ENCODE measurements around the gene PIANP. TPM values are rescaled to one million over a fixed set of nuclear protein-coding genes. Genes with fewer than 3 reads are reported as not detected.
A peak's percentile ranks its signal among the peaks of the same experiment; 100 is the strongest.

PIANP gene
- total and polyA plus RNA-seq, 5 donors from 2014 or later: 0.13 TPM; not detected in 4

DNA sequence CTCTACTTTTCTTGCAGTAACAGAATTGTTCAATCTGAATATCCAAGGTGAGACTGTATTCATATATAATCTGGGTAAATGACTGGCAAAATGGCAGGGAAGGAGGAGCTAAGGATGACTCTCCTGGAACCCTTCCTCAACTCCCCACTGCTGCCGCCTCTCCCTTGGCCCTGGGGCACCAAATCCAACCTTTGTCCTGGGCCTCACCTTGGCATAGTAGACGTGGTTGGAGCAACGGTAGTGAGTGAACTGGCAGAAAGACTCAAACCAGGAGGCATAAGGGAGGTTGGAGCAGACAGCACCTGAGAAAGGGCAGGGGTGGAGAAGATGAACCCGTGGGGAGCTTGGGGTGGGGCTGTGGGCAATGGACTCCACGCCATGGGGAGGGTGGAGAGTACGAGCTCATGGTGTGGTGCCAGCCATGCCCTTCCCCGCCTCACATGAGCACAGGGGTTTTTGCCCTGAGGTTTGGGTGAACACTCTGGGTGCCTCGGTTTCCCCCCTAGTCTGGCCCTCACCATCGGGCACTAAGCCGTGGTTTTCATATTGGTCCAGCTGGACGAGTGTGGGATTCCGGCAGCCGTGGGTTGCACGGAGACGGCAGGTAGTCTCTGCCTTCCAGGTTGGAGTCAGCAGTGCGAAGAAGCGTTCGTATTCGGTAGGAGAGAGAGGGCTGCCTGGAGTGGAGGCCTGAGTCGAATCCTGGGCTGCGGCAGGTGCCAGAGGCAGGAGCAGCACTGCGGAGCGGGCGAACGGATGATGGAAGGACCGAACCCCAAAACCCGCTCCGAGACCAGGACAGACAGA, 54.1 kb downstream of the PIANP start:
- Mint-ChIP-seq H3K36me3 (peaks cover 35% of the 10 kb centered on the region), H3K4me1 (peaks cover 0 to 17% (median 4%) of the 10 kb centered on the region in 4 donors), H3K27ac (peak overlapping the region in 1 of 3 donors; percentile 8)

DNA sequence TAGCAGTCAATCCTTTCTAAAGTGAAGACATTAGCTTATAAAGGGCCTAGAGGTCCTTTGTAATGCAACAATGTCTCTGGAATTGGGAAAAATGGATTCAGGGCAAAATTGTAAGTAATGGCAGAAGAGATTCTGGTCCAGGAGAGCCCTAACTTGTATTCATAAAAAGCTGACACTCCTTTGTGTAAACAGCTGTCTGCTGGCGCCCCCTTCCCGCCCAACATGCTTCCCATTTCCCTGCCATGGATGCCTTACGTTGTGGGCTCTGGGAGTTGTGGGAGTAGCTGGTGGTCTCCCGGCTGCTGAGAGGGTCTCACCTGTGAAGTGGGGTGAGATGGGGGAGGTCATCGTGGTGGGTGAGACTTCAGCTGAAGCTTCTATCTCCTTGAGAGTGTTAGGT, 55.7 kb downstream of the PIANP start:
- Histone ChIP-seq H3K4me1 (ENCODE audit: control insufficient read depth, insufficient read depth, low read length, poor library complexity, severe bottlenecking) (peaks cover 8% of the 10 kb centered on the region), H3K9me3 (ENCODE audit: control insufficient read depth in 2 of 2, low read length in 2 of 2) (peaks cover 12 to 14% of the 10 kb centered on the region in 2 experiments), H3K4me3 (ENCODE audit: low read depth, low read length) (no peak overlapping the region), H3K36me3 (ENCODE audit: control insufficient read depth, insufficient read depth, low read length) (no peaks in the 10 kb centered on the region), H3K27ac (ENCODE audit: insufficient read depth, low read length, poor library complexity, severe bottlenecking) (no peak overlapping the region), H3K27me3 (ENCODE audit: control insufficient read depth, insufficient read depth, low read length) (no peaks in the 10 kb centered on the region)
- DNase-seq (no peak), ATAC-seq (ENCODE audit: low read depth in 2 of 2) (no peak)
- Mint-ChIP-seq H3K9me3 (peaks cover 0 to 17% (median 3%) of the 10 kb centered on the region in 7 donors), H3K4me1 (peaks cover 0 to 17% (median 5%) of the 10 kb centered on the region in 4 donors), H3K36me3 (peaks cover 31% of the 10 kb centered on the region), H3K4me3 (no peak overlapping the region), H3K27ac (no peak overlapping the region), H3K27me3 (no peaks in the 10 kb centered on the region)

More for the DNA sequence above, 54.1 kb downstream of the PIANP start:
- H3K27ac ChIP-seq (ENCODE audit: insufficient read depth, low read length, poor library complexity, severe bottlenecking): no peak overlapping the region
- DNase-seq: no peak
- Mint-ChIP-seq H3K27me3 (no peaks in the 10 kb centered on the region), H3K4me3 (peak overlapping the region in 3 of 4 donors; percentile 56 to 62 (median 57)), H3K9me3 (peaks cover 0 to 17% (median 3%) of the 10 kb centered on the region in 7 donors)
- H3K9me3 ChIP-seq (ENCODE audit: control insufficient read depth in 2 of 2, low read length in 2 of 2): peaks cover 12 to 14% of the 10 kb centered on the region in 2 experiments
- H3K36me3 ChIP-seq (ENCODE audit: control insufficient read depth, insufficient read depth, low read length): peaks cover 15% of the 10 kb centered on the region
- H3K27me3 ChIP-seq (ENCODE audit: control insufficient read depth, insufficient read depth, low read length): no peaks in the 10 kb centered on the region
- H3K4me1 ChIP-seq (ENCODE audit: control insufficient read depth, insufficient read depth, low read length, poor library complexity, severe bottlenecking): peaks cover 8% of the 10 kb centered on the region
- H3K4me3 ChIP-seq (ENCODE audit: low read depth, low read length): no peak overlapping the region
- no peak for ATAC-seq (ENCODE audit: low read depth in 2 of 2)

DNA sequence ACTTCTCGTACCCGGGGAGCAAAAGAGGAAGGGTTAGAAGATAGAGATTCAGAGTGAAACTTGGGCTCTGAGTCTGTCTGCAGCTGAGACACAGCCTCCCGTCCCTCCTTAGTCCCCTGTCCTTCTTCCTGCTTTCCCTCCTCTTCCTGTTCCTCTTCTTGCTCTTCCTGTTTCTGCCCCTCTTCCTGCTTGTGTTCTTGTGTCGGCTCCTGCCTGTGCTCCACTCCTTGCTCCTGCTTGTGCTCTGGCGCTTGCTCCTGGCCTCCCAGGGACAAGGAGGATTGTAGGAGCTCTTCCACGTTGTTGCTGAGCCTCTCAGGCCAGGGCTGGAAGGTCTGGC, 56.4 kb downstream of the PIANP start:
- H3K4me3 Mint-ChIP-seq: no peak overlapping the region
- H3K4me1 ChIP-seq (ENCODE audit: control insufficient read depth, insufficient read depth, low read length, poor library complexity, severe bottlenecking): peaks cover 8% of the 10 kb centered on the region
- H3K27me3 ChIP-seq (ENCODE audit: control insufficient read depth, insufficient read depth, low read length): no peaks in the 10 kb centered on the region
- peaks cover 0 to 17% (median 3%) of the 10 kb centered on the region in 7 donors for H3K9me3 Mint-ChIP-seq
- no peak for ATAC-seq (ENCODE audit: low read depth in 2 of 2)
- no peak overlapping the region for H3K4me3 ChIP-seq (ENCODE audit: low read depth, low read length)
- no peak overlapping the region for H3K27ac ChIP-seq (ENCODE audit: insufficient read depth, low read length, poor library complexity, severe bottlenecking)
- peaks cover 0 to 17% (median 5%) of the 10 kb centered on the region in 4 donors for H3K4me1 Mint-ChIP-seq
- H3K36me3 Mint-ChIP-seq: peaks cover 31% of the 10 kb centered on the region
- H3K9me3 ChIP-seq (ENCODE audit: control insufficient read depth in 2 of 2, low read length in 2 of 2): peaks cover 12 to 14% of the 10 kb centered on the region in 2 experiments
- no peak for DNase-seq
- H3K27me3 Mint-ChIP-seq: no peaks in the 10 kb centered on the region
- peak overlapping the region in 1 of 3 donors; percentile 43 for H3K27ac Mint-ChIP-seq
- no peaks in the 10 kb centered on the region for H3K36me3 ChIP-seq (ENCODE audit: control insufficient read depth, insufficient read depth, low read length)

Other genes starting within 250 kb of the PIANP start
- gene TAPBPL, start 248.8 kb downstream of the PIANP start, total RNA-seq: 28.0 TPM
- 10 to 100 TPM; 34.8 to 72.7 (median 46.9) TPM for gene TAPBPL, start 248.8 kb downstream of the PIANP start, polyA plus RNA-seq
- gene VAMP1, start 230.1 kb downstream of the PIANP start, total RNA-seq: 67.3 TPM
- 10 to 100 TPM in 3 of 4 donors, 1 to 10 TPM in 1; 9.8 to 16.1 (median 13.5) TPM for gene VAMP1, start 230.1 kb downstream of the PIANP start, polyA plus RNA-seq
- gene MRPL51, start 207.6 kb downstream of the PIANP start, total RNA-seq: 40.5 TPM
- gene MRPL51, start 207.6 kb downstream of the PIANP start, polyA plus RNA-seq: 100 to 1,000 TPM; 243 to 372 (median 253) TPM
- gene NCAPD2, start 206.7 kb downstream of the PIANP start, total RNA-seq: 32.8 TPM
- 10 to 100 TPM; 21.5 to 29.1 (median 26.3) TPM for gene NCAPD2, start 206.7 kb downstream of the PIANP start, polyA plus RNA-seq
- gene GAPDH, start 166.3 kb downstream of the PIANP start, total RNA-seq: 669 TPM
- gene GAPDH, start 166.3 kb downstream of the PIANP start, polyA plus RNA-seq: 1,000 to 10,000 TPM; 1,962 to 2,973 (median 2,405) TPM
- gene IFFO1, start 144.8 kb downstream of the PIANP start, total RNA-seq: 46.6 TPM
- gene IFFO1, start 144.8 kb downstream of the PIANP start, polyA plus RNA-seq: 10 to 100 TPM in 1 of 4 donors, 1 to 10 TPM in 3; 5.6 to 10.4 (median 8.3) TPM
- gene NOP2, start 132.5 kb downstream of the PIANP start, total RNA-seq: 77.5 TPM
- 10 to 100 TPM; 13.2 to 34.0 (median 22.5) TPM for gene NOP2, start 132.5 kb downstream of the PIANP start, polyA plus RNA-seq
- gene CHD4, start 93.4 kb downstream of the PIANP start, total RNA-seq: 474 TPM
- 10 to 100 TPM; 32.2 to 43.4 (median 38.8) TPM for gene CHD4, start 93.4 kb downstream of the PIANP start, polyA plus RNA-seq
- gene LPAR5, start 64.9 kb downstream of the PIANP start, total RNA-seq: 7.0 TPM
- gene LPAR5, start 64.9 kb downstream of the PIANP start, polyA plus RNA-seq: 10 to 100 TPM in 1 of 4 donors, 1 to 10 TPM in 3; 6.6 to 17.3 (median 8.6) TPM
- 13.7 TPM for gene ACRBP, start 53.4 kb downstream of the PIANP start, total RNA-seq
- under 1 TPM in 1 of 4 donors, not detected in 3; 0.41 TPM for gene ACRBP, start 53.4 kb downstream of the PIANP start, polyA plus RNA-seq
- gene ING4, start 37.7 kb downstream of the PIANP start, total RNA-seq: 34.6 TPM
- 10 to 100 TPM; 70.5 to 90.6 (median 82.4) TPM for gene ING4, start 37.7 kb downstream of the PIANP start, polyA plus RNA-seq
- 68.3 TPM for gene ZNF384, start 11.4 kb downstream of the PIANP start, total RNA-seq
- gene ZNF384, start 11.4 kb downstream of the PIANP start, polyA plus RNA-seq: 10 to 100 TPM; 13.4 to 25.3 (median 19.6) TPM
- gene COPS7A, start 23.2 kb upstream of the PIANP start, total RNA-seq: 20.7 TPM
- gene COPS7A, start 23.2 kb upstream of the PIANP start, polyA plus RNA-seq: 10 to 100 TPM; 37.8 to 48.4 (median 42.6) TPM
- gene MLF2, start 52.3 kb upstream of the PIANP start, total RNA-seq: 101 TPM
- gene MLF2, start 52.3 kb upstream of the PIANP start, polyA plus RNA-seq: 100 to 1,000 TPM; 104 to 124 (median 114) TPM
- 15.0 TPM for gene PTMS, start 65.5 kb upstream of the PIANP start, total RNA-seq
- gene PTMS, start 65.5 kb upstream of the PIANP start, polyA plus RNA-seq: 1 to 10 TPM; 1.3 to 3.9 (median 2.5) TPM
- gene LAG3, start 71.7 kb upstream of the PIANP start, total RNA-seq: 8.2 TPM
- gene LAG3, start 71.7 kb upstream of the PIANP start, polyA plus RNA-seq: 10 to 100 TPM in 2 of 4 donors, 1 to 10 TPM in 2; 6.3 to 12.6 (median 11.0) TPM
- gene CD4, start 88.7 kb upstream of the PIANP start, total RNA-seq: 224 TPM
- gene CD4, start 88.7 kb upstream of the PIANP start, polyA plus RNA-seq: 100 to 1,000 TPM; 312 to 330 (median 324) TPM
- not detected for gene GPR162, start 121.0 kb upstream of the PIANP start, total RNA-seq
- gene GPR162, start 121.0 kb upstream of the PIANP start, polyA plus RNA-seq: not detected
- 1.4 TPM for gene P3H3, start 127.6 kb upstream of the PIANP start, total RNA-seq
- gene P3H3, start 127.6 kb upstream of the PIANP start, polyA plus RNA-seq: 1 to 10 TPM in 1 of 4 donors, under 1 TPM in 2, not detected in 1; 0.64 to 1.2 (median 1.00) TPM
- gene GNB3, start 140.1 kb upstream of the PIANP start, total RNA-seq: not detected
- gene GNB3, start 140.1 kb upstream of the PIANP start, polyA plus RNA-seq: not detected
- gene CDCA3, start 150.5 kb upstream of the PIANP start, total RNA-seq: 1.9 TPM
- 1 to 10 TPM; 1.7 to 4.0 (median 2.1) TPM for gene CDCA3, start 150.5 kb upstream of the PIANP start, polyA plus RNA-seq
- 63.5 TPM for gene USP5, start 151.3 kb upstream of the PIANP start, total RNA-seq
- 10 to 100 TPM; 44.4 to 57.0 (median 48.4) TPM for gene USP5, start 151.3 kb upstream of the PIANP start, polyA plus RNA-seq
- gene TPI1, start 166.7 kb upstream of the PIANP start, total RNA-seq: 153 TPM
- gene TPI1, start 166.7 kb upstream of the PIANP start, polyA plus RNA-seq: 100 to 1,000 TPM; 493 to 633 (median 527) TPM
- 8.2 TPM for gene SPSB2, start 172.5 kb upstream of the PIANP start, total RNA-seq
- gene SPSB2, start 172.5 kb upstream of the PIANP start, polyA plus RNA-seq: 10 to 100 TPM in 3 of 4 donors, 1 to 10 TPM in 1; 8.0 to 19.2 (median 13.2) TPM
- 6.6 TPM for gene LRRC23, start 204.0 kb upstream of the PIANP start, total RNA-seq
- 1 to 10 TPM; 2.2 to 5.1 (median 4.5) TPM for gene LRRC23, start 204.0 kb upstream of the PIANP start, polyA plus RNA-seq
- 88.2 TPM for gene ENO2, start 213.8 kb upstream of the PIANP start, total RNA-seq
- gene ENO2, start 213.8 kb upstream of the PIANP start, polyA plus RNA-seq: 10 to 100 TPM; 18.1 to 24.8 (median 22.7) TPM
- gene ATN1, start 227.1 kb upstream of the PIANP start, total RNA-seq: 27.5 TPM
- gene ATN1, start 227.1 kb upstream of the PIANP start, polyA plus RNA-seq: under 1 TPM; 0.17 to 0.82 (median 0.53) TPM
- not detected for gene RNU7-1, start 243.0 kb upstream of the PIANP start, total RNA-seq
- not detected for gene RNU7-1, start 243.0 kb upstream of the PIANP start, polyA plus RNA-seq
- 186 TPM for gene C12orf57, start 243.2 kb upstream of the PIANP start, total RNA-seq
- 100 to 1,000 TPM; 310 to 410 (median 340) TPM for gene C12orf57, start 243.2 kb upstream of the PIANP start, polyA plus RNA-seq

Measured in CD4-positive, CD25-positive, alpha-beta regulatory T cell (primary cell).